ENCODE results near the gene WWOX.

- TF ChIP-seq, protein P1, sequence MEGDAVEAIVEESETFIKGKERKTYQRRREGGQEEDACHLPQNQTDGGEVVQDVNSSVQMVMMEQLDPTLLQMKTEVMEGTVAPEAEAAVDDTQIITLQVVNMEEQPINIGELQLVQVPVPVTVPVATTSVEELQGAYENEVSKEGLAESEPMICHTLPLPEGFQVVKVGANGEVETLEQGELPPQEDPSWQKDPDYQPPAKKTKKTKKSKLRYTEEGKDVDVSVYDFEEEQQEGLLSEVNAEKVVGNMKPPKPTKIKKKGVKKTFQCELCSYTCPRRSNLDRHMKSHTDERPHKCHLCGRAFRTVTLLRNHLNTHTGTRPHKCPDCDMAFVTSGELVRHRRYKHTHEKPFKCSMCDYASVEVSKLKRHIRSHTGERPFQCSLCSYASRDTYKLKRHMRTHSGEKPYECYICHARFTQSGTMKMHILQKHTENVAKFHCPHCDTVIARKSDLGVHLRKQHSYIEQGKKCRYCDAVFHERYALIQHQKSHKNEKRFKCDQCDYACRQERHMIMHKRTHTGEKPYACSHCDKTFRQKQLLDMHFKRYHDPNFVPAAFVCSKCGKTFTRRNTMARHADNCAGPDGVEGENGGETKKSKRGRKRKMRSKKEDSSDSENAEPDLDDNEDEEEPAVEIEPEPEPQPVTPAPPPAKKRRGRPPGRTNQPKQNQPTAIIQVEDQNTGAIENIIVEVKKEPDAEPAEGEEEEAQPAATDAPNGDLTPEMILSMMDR (IDR thresholded peaks at IDR 0.05) = no peak
- TF ChIP-seq POLR2A (IDR thresholded peaks at IDR 0.05) = no peak
Observed at GRCh38 chr16:78405040-78405439, 305.6 kb downstream of the WWOX start.
